HFF-Myc (cell line): ENCODE data around the gene CTBP1.

ENCODE experiments used
- DNase-seq: peaks from one replicate; pipeline ENCODE4 v3.0.0-alpha.2; 2011; ENCODE audit warnings: low read depth; ENCODE audit errors: extremely low read depth
- H3K4me3 ChIP-seq: replicated peaks from 2 replicates; pipeline ENCODE4 v1.5.1; 2011; ENCODE audit warnings: low read depth, mild to moderate bottlenecking, control low read depth, low read length
- CTCF ChIP-seq: IDR thresholded peaks from 2 replicates; pipeline ENCODE4 v1.5.1; 2012; ENCODE audit warnings: mild to moderate bottlenecking, low read depth, low read length, control low read depth; ENCODE audit errors: missing control alignments

Gene CTBP1

GRCh38 chr4:1218634-1219565, 30.0 kb downstream of the CTBP1 start:
- TF ChIP-seq CTCF: no peak
- no peak for DNase-seq
- H3K4me3 ChIP-seq: no peak overlapping the region

GRCh38 chr4:1217366-1217765, 31.6 kb downstream of the CTBP1 start:
- H3K4me3 ChIP-seq: no peak overlapping the region
- DNase-seq: no peak
- no peak for TF ChIP-seq CTCF

- no peak for DNase-seq
These were observed 32.0 kb downstream of the CTBP1 start for GRCh38 chr4:1216869-1217294.

GRCh38 chr4:1216076-1216614, 32.8 kb downstream of the CTBP1 start:
- TF ChIP-seq CTCF: no peak
- no peak overlapping the region for H3K4me3 ChIP-seq
- no peak for DNase-seq

More at GRCh38 chr4:1216869-1217294, 32.0 kb downstream of the CTBP1 start:
- H3K4me3 ChIP-seq: no peak overlapping the region
- TF ChIP-seq CTCF: no peak

- TF ChIP-seq CTCF: no peak
- no peak for DNase-seq
- H3K4me3 ChIP-seq: no peak overlapping the region
These were observed 33.5 kb downstream of the CTBP1 start for GRCh38 chr4:1215141-1216075.

- no peak for TF ChIP-seq CTCF
- no peak for DNase-seq
- H3K4me3 ChIP-seq: no peak overlapping the region
These were observed 34.5 kb downstream of the CTBP1 start for GRCh38 chr4:1214101-1215095.
